ENCODE results near the gene SIAH3.
"Not testable (repeated sequence)": the region's sequence is repeated elsewhere in the genome, so short reads cannot be mapped to it uniquely, and the experiment has no call there.

SIAH3 gene

GRCh38 chr13:45782327-45783045, 69.1 kb downstream of the SIAH3 start:
- no peak for TF ChIP-seq JUND (IDR thresholded peaks at IDR 0.05; ENCODE audit: low read depth)
- DNase-seq (ENCODE audit: low read depth in 1 of 2, low spot score in 1 of 2) = no peak
- in situ Hi-C loops (cut with HindIII; ENCODE audit: low pct_unique_long_range_greater_than_20kb, low sequenced_read_pairs) = no loop called here

- in situ Hi-C loops (cut with HindIII; ENCODE audit: low pct_unique_long_range_greater_than_20kb, low sequenced_read_pairs) = no loop called here
- no peak for DNase-seq (ENCODE audit: low read depth in 1 of 2, low spot score in 1 of 2)
- TF ChIP-seq JUND (IDR thresholded peaks at IDR 0.05; ENCODE audit: low read depth) = no peak
These were observed 69.8 kb downstream of the SIAH3 start for GRCh38 chr13:45781553-45782326.

DNA sequence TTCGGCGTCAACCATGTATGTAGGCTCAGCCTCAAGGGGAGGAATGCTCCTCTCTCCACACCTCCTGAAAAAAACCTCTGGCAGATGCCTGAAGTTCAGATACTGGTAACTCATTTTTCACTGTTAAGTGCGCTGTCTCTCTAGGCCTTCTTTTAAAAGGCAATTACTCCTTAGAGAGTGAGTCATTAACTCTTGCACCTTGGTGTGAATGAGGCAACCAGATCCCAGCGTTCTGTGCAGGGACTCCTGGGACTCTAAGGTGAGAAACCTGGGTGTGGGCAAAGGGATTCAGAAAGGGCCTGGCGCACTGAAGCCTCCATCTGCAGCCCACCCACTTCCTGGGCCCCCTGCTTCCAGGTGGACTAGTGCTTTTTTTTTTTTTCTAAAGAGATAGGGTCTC, 71.7 kb downstream of the SIAH3 start:
- TF ChIP-seq JUND (IDR thresholded peaks at IDR 0.05; ENCODE audit: low read depth) = no peak
- in situ Hi-C loops (cut with HindIII; ENCODE audit: low pct_unique_long_range_greater_than_20kb, low sequenced_read_pairs) = no loop called here
- no peak for DNase-seq (ENCODE audit: low read depth in 1 of 2, low spot score in 1 of 2)

DNA sequence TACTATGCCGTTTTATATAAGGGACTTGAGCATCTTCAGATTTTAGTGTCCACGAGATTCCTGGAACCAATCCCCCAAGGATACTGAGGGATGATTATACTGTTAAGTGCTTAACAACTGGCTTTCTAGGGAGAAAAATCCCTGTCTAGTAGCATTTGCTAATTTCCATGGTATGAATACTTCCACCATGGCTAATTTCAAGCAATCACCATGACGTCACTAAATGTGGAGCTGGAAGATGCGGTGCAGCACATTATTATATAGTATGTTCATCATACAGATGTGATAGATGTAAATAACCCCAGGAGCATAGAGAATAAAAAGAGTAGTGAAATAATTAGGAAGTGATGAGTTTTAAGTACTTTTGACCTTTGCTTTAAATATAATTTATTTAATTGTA, 72.7 kb downstream of the SIAH3 start:
- DNase-seq (ENCODE audit: low read depth in 1 of 2, low spot score in 1 of 2) = no peak
- TF ChIP-seq JUND (IDR thresholded peaks at IDR 0.05; ENCODE audit: low read depth) = no peak
- in situ Hi-C loops (cut with HindIII; ENCODE audit: low pct_unique_long_range_greater_than_20kb, low sequenced_read_pairs) = no loop called here

DNA sequence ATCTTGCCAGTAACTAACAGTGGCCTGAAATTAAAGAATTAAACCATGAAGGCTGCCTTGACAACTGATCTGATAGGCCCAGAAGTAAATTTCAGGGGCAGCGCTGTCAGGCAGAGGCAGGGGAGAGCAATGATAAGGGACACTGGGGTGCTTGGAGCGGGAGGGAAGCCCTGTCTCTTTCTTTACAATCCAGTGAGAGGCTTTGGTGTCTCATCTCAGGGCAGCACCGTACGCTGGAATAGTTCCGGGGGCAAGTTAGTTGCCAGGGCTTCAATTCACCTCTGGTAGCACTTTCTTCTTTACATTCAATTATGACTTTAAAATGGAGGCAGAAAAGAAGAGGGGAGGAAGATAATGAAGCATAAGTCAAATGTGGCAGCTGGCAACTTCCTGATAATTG, 74.8 kb downstream of the SIAH3 start:
- TF ChIP-seq JUND (IDR thresholded peaks at IDR 0.05; ENCODE audit: low read depth) = no peak
- no peak for DNase-seq (ENCODE audit: low read depth in 1 of 2, low spot score in 1 of 2)
- in situ Hi-C loops (cut with HindIII; ENCODE audit: low pct_unique_long_range_greater_than_20kb, low sequenced_read_pairs) = no loop called here

DNA sequence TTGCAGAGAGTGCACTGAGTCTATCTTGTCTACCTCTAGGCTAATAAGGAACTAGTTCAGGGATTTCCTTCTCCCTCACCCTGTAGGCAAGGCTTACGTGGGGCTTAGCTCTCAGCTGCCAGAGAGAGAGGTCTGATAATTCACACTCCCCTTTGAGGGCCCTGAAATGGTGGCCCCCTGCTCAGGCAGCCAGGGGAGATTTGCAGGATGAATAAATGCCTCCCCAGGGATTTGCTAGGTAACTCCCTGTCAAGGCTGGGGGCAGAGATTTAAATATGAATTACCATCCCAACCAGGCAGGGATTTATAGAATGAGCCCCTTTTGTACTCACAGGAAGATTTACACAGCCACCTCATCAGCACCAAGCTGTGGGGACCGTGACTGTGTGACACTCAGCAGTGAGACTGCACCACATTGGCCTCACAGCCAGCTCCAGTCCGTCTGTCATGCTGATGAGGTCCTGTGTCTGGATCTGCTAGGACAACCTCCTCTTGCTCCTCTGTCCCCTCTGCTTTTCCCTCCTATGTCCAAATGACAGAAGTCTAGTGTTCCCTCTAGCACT, 76.1 kb downstream of the SIAH3 start:
- DNase-seq (ENCODE audit: low read depth in 1 of 2, low spot score in 1 of 2) = no peak
- no peak for TF ChIP-seq JUND (IDR thresholded peaks at IDR 0.05; ENCODE audit: low read depth)
- in situ Hi-C loops (cut with HindIII; ENCODE audit: low pct_unique_long_range_greater_than_20kb, low sequenced_read_pairs) = no loop called here

DNA sequence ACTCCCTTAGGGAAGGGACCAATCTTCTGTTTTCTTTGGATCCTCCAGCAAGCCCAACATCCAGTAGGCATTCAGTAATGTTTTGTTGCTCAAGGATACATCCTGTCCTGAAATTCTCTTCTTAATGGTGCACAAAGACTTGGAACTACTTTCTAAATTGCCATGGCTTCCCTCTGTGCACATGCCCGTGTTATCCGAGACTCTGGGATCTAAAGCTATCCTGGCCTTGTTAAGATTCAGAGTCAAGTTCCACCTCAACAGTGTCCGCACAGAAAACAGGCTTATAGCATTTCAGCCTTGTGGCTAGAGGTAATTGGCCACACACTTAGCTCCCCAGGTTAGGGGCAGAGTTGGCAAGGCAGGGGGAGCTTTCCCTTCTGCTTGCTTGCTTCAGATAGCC, 77.6 kb downstream of the SIAH3 start:
- in situ Hi-C loops (cut with HindIII; ENCODE audit: low pct_unique_long_range_greater_than_20kb, low sequenced_read_pairs) = no loop called here
- TF ChIP-seq JUND (IDR thresholded peaks at IDR 0.05; ENCODE audit: low read depth) = no peak
- DNase-seq (ENCODE audit: low read depth in 1 of 2, low spot score in 1 of 2) = no peak

- TF ChIP-seq JUND (IDR thresholded peaks at IDR 0.05; ENCODE audit: low read depth) = no peak
- DNase-seq (ENCODE audit: low read depth in 1 of 2, low spot score in 1 of 2) = no peak
These were observed 78.3 kb downstream of the SIAH3 start for GRCh38 chr13:45773236-45773635.

GRCh38 chr13:45770886-45771285, 80.7 kb downstream of the SIAH3 start:
- DNase-seq (ENCODE audit: low read depth in 1 of 2, low spot score in 1 of 2) = no peak
- TF ChIP-seq JUND (IDR thresholded peaks at IDR 0.05; ENCODE audit: low read depth) = no peak
- in situ Hi-C loops (cut with HindIII; ENCODE audit: low pct_unique_long_range_greater_than_20kb, low sequenced_read_pairs) = no loop called here

More at GRCh38 chr13:45773236-45773635, 78.3 kb downstream of the SIAH3 start:
- in situ Hi-C loops (cut with HindIII; ENCODE audit: low pct_unique_long_range_greater_than_20kb, low sequenced_read_pairs) = no loop called here

DNA sequence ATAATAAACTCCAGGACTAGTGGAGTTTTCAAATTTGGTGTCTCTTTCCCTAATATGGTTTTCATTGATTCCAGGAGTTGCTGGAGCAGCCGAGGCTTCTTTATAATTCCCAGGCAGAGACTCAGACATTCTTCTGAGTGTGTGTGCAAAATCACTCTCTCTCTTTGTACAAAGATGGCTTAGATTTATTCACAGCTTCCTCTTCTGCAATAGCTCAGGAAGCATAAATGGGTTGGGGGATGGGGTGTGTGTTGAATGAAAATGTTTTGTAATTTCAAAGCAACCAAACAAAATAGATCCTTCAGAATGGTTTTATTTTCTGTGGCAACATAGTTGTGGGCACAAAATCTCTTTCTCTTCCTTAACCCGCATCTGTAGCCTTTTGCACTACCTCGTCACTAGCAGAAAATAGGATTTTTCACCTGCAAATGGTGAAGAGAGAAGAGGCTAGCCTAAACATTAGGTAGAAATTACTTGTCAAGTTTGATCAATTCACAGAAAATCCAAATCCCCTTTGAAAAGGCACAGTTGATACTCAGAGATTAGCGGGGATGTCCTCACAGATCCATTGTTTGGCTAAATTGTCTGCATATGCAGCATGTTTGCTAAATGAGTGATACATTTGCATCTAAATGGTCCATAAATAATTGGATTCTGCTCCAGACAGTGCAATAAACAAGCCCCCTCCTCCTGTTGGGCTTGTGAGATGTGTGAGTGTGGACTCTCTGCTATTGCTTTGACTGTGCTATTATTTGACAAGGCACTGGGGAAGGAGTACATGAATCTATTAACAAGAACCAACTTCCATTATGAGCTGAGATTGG, 82.7 kb downstream of the SIAH3 start:
- DNase-seq (ENCODE audit: low read depth in 1 of 2, low spot score in 1 of 2) = no peak
- in situ Hi-C loops (cut with HindIII; ENCODE audit: low pct_unique_long_range_greater_than_20kb, low sequenced_read_pairs) = no loop called here
- no peak for TF ChIP-seq JUND (IDR thresholded peaks at IDR 0.05; ENCODE audit: low read depth)

- DNase-seq (ENCODE audit: low read depth in 1 of 2, low spot score in 1 of 2) = no peak
- no peak for TF ChIP-seq JUND (IDR thresholded peaks at IDR 0.05; ENCODE audit: low read depth)
- in situ Hi-C loops (cut with HindIII; ENCODE audit: low pct_unique_long_range_greater_than_20kb, low sequenced_read_pairs) = no loop called here
These were observed 86.1 kb downstream of the SIAH3 start for GRCh38 chr13:45765464-45765863.

DNA sequence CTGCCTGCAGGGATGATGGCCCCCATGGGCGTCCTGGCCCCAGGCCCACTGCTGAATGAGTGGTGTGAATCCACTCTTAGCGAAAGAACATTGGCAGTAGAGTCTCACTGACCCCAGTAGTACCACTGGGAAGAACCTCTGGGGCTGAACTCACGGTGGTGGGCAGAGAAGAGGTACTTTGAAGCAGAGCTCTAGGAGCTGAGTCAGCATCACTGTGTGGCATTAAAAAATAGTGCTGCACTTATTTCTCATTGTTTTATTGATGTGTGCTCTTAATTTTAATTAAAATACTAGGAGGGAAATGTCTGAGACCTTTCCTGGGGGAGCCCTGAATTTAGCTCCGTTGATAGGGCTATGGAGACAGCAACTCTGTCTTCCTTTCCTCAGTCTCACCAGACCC, 88.1 kb downstream of the SIAH3 start:
- in situ Hi-C loops (cut with HindIII; ENCODE audit: low pct_unique_long_range_greater_than_20kb, low sequenced_read_pairs) = no loop called here
- no peak for TF ChIP-seq JUND (IDR thresholded peaks at IDR 0.05; ENCODE audit: low read depth)
- no peak for DNase-seq (ENCODE audit: low read depth in 1 of 2, low spot score in 1 of 2)

GRCh38 chr13:45757589-45757988, 94.0 kb downstream of the SIAH3 start:
- in situ Hi-C loops (cut with HindIII; ENCODE audit: low pct_unique_long_range_greater_than_20kb, low sequenced_read_pairs); DNase-seq (ENCODE audit: low read depth in 1 of 2, low spot score in 1 of 2): not testable (repeated sequence)

- in situ Hi-C loops (cut with HindIII; ENCODE audit: low pct_unique_long_range_greater_than_20kb, low sequenced_read_pairs); DNase-seq (ENCODE audit: low read depth in 1 of 2, low spot score in 1 of 2): not testable (repeated sequence)
These were observed 95.1 kb downstream of the SIAH3 start for GRCh38 chr13:45756498-45756897.

All from T47D (cell line).